HG03135 (cell line): ENCODE results near the gene RPL39L.
A peak's percentile ranks its signal among the peaks of the same experiment; 100 is the strongest.
"Not testable (repeated sequence)": the region's sequence is repeated elsewhere in the genome, so short reads cannot be mapped to it uniquely, and the experiment has no call there.

ENCODE experiments used
- ATAC-seq: cut with Tn5 transposase; IDR thresholded peaks from one replicate; pipeline ENCODE4 v1.9.1; 2021; ENCODE audit warnings: mild to moderate bottlenecking, moderate library complexity; ENCODE audit not compliant: unreplicated experiment

The RPL39L gene

DNA sequence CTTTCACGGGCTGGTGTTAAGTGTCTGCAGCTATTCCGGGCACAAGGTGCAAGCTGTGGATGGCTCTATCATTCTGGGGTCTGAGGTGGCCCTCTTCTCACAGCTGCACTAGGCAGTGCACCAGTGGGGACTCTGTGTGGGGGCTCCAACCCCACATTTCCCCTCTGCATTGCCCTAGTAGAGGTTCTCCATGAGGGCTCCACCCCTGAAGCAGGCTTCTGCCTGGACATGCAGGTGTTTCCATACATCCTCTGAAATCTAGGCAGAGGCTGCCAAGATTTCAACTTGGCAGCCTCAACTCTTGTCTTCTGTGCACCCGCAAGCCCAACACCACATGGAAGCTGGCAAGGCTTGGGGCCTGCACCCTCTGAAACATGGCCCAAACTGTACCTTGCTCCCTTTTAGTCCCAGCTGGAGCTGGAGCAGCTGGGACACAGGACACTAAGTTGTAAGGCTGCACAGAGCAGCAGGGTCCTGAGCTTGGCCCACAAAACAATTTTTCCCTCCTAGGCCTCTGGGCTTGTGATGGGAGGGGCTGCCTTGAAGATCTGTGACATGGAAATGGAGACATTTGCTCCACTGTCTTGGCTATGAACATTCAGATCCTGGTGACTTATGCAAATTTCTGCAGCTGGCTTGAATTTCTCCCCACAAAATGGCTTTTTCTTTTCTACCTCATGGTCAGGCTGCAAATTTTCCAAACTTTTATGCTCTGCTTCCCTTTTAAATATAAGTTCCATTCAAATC, 6.0 kb upstream of the RPL39L start:
- ATAC-seq, result no peak

DNA sequence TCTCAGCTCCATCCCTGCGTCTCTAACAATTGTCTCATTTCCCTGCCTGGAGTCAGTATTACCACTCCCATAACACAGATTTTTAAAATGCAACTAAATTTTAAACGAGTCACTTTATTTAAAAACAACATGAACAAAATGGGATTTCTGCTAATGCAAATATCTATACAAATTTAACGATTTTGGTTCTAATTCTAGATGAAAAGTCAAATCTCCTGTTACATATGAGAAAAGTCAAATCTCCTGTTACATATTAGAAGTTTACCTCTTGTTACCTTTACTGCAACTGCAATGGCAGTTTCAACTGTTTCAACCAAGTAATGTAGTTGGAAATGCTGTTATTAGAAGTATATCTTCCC, 578 bp upstream of the RPL39L start:
- no peak for ATAC-seq

DNA sequence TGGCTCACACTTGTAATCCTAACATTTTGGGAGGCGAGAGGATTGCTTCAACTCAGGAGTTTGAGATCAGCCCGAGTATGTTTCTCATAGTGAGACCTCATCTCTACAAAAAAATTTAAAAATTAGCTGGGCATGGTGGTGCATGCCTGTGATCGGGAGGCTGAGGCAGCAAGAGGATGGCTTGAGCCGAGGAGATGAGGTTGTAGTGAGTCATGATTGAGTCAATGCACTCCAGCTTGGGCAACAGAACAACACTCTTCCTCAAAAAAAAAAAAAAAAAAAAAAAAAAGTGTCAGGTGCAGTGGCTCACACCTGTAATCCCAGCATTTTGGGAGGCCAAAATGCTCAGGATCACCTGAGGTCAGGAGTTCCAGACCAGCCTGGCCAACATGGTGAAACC, 2.4 kb downstream of the RPL39L start:
- ATAC-seq, result no peak

DNA sequence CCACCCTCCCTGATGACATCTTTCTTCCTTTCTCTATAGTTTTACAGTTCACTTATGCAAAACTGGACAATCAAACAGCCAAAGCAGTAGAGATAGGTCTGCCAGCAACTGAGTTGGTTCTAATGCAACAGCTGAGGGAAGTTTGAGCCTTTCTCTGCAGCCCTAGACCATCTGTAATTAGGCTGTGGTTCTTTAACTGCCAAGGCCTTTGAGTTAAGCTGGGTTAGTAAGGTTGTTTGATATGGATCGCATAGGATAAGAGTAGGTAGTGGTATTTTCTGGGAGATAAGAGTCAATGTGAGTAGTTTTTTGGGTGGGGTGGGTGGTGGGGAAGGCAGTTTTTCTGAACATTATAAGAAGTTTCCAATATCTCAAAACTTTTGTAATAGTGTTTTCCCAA, 3.0 kb downstream of the RPL39L start:
- ATAC-seq, result no peak

DNA sequence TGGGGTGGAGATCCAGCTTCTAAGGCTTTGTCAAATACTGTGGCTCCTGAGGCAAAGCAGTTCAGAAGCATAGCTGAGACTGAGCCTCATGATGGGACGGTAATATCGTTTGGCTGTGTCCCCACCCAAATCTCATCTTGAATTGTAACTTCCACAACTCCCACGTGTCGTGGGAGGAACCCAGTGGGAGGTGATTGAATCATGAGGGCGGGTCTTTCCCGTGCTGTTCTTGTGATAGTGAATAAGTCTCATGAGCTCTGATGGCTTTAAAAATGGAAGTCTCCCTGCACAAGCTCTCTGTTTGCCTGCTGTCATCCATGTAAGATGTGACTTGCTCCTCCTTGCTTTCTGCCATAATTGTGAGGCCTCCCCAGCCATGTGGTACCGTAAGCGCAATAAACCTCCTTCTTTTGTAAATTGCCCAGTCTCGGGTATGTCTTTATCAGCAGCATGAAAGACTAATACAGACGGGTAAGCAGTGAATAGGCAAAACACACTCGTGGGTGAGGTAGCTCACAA, 4.1 kb downstream of the RPL39L start:
- not testable (repeated sequence) for ATAC-seq

DNA sequence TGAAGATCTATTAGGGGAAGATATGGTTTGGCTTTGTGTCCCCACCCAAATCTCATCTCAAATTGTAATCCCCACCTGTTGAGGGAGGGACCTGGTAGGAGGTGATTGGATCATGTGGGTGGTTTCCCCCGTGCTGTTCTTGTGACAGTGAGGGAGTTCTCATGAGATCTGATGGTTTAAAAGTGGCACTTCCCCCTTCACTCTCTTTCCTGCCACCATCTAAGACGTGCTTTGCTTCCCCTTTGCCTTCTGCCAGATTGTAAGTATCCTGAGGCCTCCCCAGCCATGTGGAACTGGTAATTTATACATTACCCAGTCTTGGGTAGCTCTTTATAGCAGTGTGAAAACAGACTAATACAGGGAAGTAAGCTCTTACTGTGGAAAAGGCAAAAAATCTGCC, 6.1 kb downstream of the RPL39L start:
- ATAC-seq, result not testable (repeated sequence)

DNA sequence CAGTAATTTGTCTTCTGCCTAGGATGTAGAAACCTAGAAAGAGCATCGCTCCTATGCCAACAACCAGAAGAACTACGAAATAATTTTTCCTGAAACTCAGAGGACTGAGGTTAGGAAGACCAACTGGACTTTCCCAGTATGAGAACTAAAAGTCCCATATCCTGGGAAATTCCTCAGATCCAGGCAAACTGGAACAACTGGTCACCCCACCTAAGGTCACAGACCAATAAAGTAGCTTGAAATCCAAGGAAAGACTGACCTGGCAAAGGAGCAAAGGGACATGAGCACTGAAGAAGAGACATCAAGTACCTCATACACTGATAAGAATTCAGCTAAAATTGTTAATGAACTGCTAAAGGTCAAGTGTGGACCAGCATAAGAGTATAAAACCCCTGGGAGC, 6.6 kb downstream of the RPL39L start:
- ATAC-seq, result no peak

DNA sequence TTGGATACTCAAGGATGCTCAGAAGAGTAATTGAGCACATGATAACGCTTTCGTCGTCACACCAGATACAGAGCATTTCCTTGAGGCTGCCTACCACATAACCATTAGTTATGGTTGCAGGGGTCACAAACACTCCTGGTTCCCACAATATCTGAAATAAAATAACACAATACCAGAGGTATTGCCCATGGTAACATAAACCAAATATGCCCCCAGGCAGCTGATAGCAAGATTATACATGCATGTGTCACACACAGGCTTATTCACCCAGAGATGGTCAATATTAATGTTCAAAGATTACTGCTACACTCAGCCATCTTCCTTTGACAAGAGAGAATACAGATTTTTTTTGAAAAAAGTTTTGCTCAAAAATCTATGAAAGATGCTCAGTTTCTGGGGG, 7.3 kb downstream of the RPL39L start:
- ATAC-seq, result no peak

DNA sequence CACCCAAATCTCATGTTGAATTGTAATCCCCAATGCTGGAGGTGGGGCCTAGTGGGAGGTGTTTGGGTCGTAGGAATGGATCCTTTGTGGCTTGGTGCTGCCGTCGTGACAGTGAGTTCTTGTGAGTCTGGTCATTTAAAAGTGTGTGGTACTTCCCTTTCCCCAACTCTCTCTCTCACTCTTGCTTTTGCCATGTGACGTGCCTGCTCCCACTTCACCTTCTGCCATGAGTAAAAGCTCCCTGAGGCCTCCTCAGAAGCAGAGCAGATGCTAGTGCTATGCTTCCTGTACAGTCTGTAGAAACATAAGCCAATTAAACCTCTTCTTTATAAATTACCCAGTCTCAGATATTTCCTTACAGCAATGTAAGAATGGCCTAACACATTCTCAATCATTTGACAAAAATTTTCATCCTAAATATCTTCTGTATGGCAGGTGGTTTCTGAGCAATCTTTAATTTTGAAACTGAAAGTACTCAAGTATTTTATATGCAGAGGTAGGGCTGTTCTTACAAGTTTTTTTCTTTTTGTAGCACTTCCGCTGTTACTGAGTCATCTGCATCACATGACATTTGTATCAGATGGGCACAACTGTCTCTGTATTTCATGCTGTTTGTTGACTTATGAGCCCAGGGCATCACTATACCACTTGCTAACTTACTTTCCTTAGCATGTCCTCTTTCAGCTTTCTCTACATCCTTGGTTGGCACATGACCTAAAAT, 8.8 kb downstream of the RPL39L start:
- peak; percentile 82 for ATAC-seq

DNA sequence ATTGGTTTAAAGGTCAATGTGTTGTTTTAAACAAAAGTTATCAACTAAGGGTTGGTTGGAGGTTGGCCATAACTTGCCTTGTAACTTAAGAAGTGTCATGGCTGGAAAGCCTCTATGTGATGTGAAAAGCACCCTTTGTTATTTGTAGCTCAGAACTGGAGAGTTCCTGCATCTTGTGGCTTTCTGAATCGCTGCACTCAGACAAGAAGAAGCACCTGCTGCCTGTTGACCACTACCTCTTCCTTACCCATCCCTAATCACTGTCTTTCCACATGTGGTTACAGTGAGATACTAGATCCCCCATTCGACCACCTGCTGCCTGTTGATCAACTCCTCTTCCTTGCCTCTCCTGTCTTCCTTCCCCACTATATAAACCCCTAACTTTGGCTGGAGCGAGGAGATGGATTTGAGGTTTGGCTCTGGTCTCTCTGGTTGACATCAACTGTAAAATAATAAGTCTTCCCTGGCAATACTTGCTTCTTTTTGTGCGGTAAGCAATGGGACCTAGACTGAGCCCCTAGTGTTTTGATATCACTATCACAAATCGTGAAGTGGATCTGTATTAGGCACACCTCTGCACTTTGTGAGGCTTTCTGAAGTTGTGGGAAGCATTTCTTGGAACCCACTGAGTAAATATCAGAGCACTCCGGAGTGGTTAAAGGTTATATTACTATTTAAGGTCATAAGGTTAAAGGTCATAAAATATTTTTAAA, 13.8 kb downstream of the RPL39L start:
- peak; percentile 70 for ATAC-seq

DNA sequence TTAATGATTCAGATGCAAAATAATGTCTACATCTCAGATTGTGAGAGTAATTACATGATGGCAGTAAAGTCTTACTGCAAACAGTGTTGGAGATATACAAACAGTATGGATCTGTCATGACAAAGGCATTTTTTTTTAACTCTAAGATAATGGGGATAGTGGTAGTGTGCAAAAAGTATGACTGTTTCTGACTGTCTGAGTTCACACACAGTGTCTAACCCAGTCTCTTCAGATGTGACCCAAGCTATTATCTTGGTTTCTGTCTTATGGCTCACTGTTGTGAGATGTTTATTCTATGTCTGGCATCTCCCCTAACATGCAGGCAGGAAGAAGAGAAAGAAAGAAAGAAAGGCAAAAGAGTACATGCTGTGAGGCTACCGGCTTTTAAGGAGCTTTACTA, 17.0 kb downstream of the RPL39L start:
- no peak for ATAC-seq

DNA sequence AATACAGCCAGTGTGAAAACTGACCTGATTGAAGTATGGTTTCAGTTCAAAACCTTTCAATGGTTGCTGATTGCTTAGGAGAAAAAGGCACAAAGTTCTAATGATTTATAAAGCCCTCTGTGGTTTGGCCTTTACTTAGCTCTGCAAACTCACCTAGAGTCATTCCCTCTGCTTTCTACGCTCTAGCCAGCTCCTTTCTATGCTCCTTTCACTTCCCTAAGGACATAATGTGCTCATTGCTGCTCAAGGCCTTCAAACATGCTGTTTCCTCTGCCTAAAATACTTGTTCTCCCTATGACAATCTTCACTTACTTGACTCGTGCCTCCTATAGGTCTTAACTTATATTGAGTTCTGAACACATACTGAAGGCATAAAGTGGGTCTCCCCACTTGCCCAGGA, 19.0 kb downstream of the RPL39L start:
- no peak for ATAC-seq

DNA sequence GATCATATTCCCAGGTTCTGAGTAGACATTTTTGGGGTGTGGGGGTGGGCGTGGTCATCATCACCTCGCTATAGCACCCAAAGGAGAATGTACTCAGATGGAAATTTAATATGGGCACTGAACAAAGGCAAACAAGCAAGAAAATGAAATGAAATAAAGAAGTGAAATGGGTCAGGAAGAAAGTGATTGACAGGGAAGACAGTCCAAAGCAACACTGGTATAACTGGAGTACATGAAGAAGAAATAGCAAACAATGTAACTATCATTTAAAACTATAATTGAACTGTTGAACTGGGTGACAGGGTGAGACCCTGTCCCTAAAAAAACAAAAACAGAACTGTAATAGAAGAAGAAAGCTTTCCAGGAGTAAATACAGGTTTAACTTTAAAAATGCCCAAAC, 24.8 kb downstream of the RPL39L start:
- ATAC-seq, result no peak

DNA sequence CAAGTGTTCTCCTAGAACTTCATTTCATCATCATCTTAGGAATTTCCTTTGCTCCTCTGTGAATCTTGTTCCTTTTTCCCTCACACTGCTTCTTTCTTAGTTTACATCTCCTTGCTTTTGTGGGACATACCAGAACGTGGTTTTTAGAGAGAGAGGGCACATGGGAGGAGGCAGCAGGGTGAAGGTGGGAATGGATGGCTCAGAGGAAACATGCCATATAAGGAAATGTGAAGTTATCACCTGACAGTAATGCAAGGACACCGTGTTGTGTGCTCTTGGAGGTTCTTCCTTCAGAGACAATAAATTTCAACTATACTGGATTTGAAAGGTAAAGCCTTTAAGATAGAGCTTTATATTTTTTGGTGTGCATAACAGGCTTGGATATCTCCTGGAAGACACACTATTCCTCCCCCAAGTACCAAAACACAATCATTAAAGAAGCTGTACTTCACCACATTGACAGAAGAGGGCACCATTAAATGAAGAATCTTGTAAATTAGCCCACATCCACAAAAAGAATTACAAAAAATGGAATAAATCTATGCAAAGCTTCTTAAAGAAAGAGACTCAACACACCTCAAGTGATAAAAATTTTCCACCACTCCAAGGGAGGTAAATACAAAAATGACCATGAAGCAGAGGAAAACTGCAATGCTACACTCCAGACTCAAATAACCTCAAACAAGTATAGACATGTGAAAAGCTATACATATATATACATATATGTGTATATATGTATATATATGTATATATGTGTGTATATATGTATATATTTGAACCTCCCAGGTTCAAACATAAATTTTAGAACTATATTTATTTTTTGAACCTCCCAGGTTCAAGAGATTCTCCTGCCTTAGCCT, 26.1 kb downstream of the RPL39L start:
- ATAC-seq, result no peak

DNA sequence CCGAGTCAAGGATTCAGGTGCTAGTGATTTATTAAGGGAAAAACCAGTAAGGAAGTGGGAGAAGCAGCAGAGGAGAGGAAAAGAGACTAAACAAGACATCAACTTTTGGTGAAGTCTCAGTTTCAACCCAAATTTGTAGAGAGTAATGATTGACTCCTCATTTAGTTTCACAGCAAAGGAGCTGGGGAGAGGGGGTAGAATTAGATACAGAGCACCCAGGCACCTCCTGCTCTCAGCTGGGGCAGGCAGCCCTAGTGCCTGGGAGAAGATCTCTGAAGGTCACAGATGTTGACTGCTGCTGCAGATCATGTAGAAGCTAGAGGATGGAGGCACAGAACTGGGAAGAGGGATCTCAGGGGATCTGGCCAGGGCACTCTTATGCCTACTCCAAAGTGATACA, 29.1 kb downstream of the RPL39L start:
- no peak for ATAC-seq

DNA sequence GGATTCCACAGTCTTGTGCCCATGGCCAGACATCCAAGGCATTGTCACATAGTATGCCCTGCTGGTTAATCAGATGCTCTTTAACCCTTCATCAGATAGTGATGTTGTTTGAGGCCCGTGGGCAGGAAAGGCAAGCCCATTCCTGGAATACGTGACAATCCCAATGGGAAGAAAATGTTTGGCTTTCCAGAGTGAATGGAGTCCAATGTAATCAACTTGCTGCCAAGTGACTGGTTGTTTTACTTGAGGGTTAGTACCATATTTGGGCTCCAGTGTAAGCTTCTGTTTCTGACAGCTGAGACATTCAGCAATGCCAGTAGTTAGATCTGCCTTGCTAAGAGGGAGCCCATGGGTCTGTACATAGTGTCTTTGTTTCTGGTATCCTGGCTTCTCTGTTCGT, 31.3 kb downstream of the RPL39L start:
- no peak for ATAC-seq

DNA sequence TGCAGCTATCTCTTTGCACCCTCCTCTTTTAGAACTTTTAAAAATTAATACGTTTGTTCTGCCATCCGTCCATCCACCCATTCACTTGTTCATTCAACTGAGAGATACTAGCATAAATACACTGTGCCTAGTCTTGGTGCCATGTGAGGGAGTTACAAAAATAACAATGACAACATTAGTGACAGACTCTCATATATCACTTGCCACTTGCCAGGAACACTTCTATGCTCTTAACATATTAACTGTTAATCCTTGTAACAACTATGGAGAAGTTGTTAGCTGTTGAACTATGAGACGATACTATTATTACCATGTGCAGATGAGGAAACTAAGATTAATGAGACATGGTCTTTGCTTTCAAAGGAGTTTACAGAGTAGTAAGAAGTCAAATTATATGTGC, 33.6 kb downstream of the RPL39L start:
- ATAC-seq, result no peak

DNA sequence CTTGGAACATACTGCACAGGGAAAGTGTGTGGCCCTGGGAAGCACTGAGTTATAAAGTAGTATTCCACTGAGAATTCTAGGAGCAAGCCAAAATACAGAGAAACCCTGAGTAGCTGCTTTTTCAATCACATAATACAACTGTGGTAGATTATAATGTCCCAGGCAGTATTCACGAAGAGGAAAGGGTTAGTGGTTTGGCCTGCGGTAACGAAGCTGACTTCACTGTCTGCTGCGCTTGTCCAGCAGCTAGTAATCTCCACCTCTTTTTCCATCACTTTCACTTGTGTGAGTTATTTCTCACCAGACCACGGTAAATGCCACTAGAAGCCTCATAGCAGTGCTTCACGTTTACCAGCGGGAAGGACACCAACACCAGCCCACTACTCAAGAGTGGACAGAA, 34.4 kb downstream of the RPL39L start:
- no peak for ATAC-seq

DNA sequence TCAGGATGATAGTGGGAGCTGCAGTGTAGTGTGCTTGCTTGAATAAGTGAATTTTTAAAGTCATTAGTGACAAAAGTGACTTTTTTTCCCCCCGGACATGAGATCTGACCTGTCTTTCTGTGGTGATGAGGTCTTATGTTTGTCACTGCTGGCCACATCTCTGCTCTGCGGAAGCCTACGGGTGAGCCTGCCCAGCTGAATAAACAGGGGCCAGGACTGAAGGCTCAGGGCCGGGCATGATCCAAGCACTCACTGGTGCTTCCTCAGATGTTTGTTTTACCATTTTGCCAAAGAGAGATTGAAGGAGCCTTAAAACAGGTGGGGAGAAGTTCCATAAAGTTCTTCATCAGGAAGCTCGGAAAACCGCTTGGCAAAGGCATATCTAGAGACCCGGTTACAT, 35.0 kb downstream of the RPL39L start:
- no peak for ATAC-seq

DNA sequence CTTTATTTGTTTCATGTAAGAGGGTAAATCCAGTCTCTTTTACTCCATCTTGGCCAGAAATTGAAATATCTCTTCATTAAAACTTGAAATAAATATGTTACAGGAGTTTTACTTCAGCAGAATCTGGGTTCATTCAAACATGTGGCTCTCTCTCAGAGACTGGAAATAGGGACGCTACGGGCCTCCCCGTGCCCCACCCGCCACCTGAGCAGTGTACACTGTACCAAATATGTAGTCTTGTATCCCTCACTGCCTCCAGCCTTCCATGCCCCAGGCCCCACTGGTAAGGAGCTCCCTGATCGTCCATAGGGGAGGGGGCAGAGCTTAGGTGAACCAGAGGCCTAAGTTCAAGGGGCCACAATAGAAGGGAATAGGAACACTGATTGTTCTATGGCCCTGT, 36.0 kb downstream of the RPL39L start:
- no peak for ATAC-seq

DNA sequence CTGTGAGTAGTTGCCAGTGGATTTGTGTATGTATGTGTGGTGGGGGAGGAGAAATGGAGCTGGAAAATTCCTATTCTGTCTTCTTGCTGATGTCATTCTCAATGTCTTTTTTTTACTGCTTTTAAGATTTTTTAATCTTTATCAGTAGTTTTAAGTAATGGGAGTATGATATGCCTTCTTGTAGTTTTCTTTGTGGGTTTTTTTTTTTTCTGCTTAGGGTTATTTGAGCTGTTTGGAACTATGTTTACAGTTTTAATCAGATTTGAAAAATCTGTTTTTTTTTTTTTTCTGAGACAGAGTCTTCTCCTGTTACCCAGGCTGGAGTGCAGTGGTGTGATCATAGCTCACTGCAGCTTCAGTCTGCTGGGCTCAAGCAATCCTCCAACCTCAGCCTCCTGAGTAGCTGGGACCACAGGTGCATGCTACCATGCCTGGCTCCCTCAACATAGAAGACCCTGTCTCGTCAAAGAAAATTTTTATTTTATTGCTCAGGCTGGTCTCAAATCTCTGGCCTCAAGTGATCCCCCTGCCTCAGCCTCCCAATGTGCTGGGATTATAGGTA, 37.1 kb downstream of the RPL39L start:
- ATAC-seq, result no peak
